ENCODE measurements around the gene RALY.

RALY gene

DNA sequence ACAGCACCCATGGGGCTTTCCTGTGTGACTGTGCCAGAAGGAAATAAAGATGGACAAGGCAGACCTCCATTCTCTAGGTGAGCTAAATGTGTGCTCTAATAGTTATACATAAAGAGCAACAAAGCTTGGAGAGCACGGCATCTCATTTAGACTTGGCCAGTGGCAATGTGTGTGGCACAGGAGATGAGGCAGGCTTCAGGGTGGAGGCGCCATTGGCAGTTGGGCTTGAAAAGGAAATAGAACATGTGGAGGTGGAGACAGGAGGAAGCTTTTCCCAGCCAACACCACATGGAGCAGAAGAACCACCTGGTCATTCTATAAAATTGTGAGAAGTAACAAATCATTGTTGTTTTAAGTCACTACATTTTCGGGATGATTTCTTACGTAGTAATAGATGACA is 3.6 kb upstream of the RALY start:
- no peak for DNase-seq

DNA sequence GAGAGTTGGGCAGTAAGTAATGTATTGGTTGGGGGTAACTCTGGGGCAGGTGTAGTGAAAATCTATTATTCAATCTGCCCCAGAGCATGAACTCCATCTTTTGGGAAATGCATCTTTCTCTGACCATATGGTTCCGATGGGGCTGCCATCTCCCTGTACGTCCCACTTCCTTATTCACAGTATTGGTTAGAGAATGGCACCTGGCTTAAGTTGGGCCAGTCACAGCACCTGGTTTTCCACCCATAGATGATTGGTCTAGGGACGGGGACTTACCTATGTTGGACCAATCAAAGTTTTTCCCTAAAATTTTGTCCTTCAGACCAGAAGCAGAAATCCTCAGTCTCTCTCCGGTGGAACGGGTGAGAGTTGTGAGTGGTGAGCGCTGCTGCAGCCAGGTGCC is 2.2 kb upstream of the RALY start:
- DNase-seq = no peak

DNA sequence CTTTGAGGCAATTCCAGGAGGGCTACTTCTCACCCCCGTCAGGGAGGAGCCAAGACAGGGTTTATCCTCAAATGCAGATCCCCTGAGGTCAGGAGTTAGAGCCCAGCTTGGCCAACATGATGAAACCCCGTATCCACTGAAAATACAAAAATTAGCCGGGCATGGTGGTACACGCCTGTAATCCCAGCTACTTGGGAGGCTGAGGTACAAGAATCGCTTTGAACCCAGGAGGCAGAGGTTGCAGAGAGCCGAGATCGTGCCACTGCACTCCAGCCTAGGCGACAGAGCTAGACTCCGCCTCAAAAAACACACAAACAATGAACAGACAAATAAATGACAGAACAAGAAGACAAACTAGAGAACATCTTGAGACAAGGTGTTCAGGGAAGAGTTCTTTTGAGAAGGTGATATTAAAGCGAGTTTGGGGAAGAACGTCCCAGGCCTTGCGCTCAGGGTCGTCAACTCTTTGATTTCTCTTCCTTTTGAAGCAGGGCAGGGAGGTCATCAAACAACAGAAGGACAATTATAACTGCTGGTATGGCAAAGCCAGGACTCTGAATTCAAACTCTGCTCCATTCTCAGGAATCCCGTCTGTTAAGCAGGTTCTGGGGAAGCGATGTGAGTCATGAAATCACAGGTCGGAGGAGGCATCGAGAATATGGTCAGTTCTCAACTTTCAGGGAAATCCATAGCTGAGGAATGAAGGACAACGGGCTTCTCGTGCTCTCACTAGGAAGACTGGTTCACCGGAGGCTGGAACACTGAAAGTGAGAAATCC is 1.4 kb upstream of the RALY start:
- DNase-seq = no peak

DNA sequence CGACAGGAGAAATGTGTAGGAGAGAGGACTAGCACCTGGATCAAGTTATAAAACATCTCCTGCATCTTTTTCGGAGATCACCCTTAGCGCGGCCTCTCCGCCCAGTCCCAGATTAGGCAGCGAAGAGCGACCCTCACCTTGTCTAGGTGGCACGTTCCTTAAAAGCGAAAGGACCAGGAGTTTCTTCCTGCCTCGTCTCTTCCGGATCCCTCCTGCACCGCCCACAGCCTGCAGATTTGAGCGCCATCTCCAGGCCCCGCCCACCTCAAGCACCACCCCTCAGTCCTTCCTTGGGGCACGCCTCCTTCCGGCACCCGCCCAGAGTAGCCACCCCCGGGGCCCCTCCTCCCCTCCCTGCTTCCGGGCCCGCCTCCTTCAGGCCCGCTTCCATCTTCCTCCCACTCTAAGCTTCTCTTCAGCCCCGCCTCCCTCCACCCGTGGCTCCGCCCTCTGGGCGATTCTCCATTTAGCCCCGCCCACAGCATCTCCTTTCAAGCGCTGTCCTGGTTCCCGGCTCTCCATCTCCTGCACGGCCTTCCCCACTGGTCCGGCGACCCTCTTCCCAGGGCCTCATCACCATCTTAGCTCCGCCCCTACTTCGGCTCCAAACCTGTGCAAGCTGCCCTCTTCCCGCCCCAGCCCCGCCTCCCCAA is 662 bp upstream of the RALY start:
- DNase-seq = peak; percentile 100

DNA sequence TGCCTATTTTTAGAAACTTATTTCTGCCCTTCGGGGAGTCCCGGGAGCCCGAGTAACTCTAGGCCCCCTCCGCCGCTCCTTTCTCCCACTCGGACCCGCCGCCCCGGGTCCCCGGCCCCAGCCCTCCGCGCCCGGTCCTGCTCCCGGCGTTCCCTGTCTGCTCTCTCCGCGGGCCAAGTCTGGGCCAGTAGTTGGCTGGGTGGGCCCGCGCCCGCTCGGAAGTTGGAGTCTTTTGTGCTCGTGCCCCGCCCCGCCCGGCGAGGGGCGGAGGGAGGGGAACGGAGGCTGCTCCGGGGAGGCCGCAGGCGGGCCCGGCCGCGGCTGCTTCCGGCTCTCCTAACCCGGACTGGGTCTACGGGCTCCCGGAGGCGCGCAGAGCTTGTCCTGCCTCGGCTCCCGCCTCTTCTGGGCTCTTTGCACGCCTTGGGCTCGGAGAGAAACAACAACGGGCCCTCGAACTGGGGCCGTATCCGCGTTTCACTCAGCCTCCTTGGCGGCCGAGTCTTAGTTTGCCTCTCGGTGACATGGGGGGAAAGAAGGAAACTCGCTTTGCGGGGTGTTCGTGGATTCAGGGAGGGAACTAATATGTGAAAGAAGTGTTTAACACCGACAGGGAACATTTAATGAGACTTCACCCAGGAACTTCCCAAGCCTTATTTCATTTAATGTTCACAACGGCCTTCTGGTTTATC is 657 bp downstream of the RALY start:
- DNase-seq = peak; percentile 90

DNA sequence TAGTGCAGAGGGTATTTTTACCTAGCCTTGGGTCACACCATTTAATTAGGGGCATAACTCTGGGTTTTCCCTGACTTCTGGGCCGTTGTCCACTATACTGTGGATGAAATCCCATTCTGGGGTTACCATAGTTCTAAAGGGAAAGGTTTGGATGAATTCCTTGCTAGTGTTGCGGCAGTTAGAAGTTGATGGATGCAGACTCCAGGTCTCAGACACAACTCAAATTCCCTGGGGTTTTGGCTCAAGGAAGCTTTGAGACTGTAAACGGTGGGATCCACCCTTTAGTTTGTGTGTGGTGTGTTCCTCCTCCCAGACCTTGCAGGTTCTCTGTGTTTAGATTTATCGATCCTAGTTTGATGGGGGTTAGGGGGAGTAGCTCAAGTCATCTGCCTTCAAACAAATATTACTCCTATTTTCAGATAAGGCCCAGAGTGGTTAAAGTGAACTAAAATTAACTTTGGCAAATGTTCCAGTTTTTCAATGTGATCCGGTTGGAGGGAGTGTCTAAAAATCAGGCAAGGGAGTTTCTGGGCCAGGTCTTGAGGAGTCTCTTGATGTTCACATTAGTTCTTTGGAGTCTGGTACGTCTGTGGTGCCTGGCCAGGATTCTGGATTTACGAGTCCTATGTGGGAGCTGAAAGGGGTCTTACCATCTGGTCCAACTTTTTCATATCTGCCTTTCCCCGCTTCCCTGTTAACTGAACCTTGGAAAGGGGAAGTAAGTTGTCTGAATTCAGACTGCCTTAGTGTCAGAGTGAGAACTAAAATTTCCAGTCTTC is 1.5 kb downstream of the RALY start:
- no peak for DNase-seq

DNA sequence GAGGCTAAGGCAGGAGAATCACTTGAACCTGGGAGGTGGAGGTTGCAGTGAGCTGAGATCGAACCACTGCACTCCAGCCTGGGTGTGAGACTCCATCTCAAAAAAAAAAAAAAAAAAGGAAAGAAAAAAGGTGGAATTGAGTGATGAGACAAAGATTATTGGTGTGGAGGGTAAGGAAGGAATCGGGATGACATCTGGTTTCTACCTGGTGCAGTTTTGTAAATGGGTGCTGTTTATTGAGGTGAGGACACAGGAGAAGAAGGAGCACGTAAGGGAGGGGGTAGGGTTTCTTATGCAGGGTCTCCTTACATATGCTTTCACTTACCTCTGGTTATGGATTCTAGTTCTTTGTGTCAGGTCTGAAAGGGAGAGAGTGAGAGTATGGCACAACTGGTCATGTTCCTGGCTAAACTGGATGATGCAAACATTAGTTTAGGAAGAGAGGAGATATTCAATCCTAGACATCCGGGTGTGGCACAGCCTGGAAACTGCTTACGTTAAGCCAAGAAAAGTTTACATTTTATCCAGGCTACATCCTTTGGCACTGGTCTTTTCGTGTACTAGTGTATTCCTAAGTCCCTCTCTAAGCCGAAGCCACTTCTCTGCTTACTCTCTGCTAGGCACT is 5.4 kb downstream of the RALY start:
- no peak for DNase-seq

DNA sequence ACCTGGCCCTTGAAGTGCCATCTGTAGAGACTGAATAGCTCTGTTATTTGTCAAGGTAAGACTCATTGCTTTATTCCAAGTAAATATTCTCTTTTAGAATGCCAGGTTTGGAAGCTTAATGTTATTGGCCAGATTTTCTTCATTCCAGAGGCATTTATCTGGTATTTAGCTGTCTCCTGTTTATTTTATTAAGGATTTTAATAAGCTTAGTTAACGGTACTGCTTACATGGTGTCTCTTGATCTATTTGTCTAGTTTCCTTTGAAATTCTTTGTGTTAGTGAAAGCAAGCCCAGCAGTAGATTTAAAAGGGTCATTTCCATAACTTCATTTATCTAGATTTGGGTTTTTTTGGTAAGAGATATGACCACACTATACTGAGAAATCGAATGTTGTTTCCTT is 7.7 kb downstream of the RALY start:
- DNase-seq = no peak

DNA sequence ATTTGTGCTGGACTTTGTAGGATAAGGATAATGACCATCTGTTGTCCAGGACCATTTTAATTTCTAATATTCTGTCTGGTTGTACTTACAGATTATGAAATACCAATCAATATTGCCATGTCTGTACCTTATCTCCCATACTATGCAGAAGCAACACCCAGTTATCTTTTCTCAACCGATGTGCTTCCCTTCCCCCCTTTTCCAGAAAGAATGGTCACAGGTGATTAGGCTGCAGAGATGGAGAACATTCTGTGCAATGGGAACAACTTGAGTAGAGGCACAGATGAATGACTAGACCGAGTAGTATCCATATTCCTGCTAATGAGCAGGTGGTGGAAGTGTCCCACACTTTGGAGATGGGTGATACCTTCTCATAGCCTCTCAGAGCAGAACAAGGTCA is 10.5 kb downstream of the RALY start:
- no peak for DNase-seq

DNA sequence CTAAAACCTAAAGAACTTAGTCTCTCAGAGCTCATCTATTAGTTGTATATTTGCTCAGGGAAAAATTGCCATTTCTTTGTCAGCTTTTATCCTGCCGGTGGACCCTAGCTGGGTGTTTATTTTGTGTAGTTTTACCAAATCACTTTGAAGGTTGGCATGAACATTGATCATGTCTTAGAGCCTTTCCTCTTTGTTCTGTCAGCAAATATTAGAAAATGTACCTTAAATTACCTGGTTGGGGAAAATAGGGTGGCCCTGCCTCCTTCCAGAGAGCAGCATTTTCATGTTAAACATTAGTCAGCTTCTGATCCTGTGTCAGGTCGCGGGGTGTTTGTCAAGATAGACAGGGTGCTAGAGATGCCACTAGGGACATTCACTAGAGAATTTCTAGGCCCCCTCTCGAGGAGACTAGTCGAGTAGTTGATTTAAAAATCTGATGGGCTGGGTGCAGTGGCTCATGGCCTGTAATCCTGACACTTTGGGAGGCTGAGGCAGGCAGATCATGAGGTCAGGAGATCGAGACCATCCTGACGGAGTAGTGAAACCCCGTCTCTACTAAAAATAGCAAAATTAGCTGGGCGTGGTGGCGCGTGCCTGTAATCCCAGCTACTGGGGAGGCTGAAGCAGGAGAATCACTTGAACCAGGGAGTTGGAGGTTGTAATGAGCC is 11.2 kb downstream of the RALY start:
- no peak for DNase-seq

DNA sequence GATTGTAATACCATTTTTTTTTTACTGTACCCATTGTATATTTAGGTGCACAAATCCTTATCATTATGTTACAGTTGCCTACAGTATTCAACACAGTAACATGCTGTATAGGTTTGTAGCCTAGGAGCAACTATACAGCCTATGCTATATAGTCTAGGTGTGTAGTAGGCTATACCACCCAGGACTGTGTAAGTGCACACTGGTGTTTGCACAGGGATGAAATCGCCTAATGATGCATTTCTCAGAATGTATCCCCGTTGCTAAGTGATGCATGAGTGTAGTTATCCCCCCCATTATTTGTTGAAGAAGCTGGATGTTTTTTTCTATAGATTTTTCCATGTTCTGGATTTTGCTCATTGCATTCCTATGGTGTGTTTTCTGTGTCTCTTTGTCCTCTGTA is 12.9 kb downstream of the RALY start:
- no peak for DNase-seq

DNA sequence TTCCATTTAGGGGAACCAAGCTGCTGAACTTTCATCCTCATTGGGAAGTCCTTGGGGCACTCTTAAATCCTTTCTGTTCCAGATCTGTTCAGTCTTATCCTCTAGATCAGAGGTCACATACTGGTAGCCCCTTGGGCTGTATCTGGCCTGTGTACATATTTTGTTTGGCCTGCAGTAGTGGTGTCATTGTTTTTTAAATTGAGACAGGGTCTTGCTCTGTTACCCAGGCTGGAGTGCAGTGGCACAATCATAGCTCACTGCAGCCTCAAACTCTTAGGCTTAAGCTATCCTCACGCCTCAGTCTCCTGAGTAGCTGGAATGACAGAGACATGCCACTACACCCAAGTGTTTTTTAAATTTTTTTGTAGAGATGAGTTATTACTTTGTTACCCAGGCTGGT is 14.8 kb downstream of the RALY start:
- no peak for DNase-seq

DNA sequence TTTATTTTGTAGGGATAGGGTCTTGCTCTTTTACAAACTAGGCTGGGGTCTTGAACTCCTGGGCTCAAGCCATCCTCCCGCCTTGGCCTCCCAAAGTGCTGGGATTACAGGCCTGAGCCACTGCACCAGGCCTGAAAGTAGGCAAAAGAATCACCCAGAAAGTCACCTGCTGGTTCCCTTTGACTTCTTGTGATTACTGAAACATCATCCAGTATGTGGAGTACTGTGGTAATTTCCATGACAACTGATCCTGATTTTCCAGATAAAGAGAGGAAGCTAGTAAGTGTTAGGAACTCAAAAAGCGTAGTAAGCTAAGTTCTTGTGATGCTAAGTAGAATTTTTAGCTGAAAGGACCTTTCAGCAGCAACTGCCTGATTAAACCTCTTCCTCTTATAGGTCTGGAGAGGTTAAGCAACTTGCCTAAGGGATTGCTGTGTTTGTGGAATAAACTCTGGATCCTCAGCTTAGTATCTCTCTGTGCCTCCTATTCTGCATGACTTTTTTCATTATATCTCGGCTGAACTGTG is 16.8 kb downstream of the RALY start:
- DNase-seq = no peak

DNA sequence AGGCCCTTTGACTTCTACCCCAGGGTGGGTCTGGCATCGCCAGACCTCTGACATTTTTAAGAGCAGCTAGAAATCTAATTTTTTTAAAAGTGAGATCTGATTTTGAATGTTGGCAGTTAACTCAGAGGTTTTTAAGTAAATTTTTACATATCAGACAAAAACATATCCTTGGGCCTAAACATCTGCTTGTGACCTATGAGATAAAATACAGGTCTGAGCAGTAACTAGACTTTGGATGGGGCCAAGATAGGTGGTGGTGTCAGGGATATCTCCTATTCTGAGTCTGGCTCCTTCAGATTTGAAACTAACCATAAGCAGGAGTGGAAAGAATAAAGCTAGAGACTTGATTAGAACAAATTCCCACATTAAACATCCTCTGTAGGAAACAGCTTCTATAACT is 17.6 kb downstream of the RALY start:
- DNase-seq = no peak

DNA sequence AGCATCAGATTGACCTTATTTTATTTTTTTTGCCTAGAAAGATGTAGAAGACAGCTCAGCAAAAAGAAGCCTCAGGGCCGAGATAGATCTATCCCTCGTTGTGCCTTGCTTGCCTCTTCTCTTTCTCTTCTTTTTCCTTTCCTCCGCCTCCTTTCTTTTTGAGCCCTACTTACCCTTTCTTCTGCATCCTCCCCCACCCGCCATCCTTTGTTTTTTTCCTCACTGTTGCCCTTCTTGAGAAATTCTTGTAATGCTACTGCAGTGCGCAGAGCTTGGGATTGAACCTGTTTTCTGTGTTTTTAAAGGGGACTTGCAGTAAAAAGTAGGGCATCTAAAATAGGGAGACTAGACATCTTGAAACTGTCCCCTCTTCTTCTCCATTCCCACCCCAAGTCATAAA is 18.6 kb downstream of the RALY start:
- no peak for DNase-seq

DNA sequence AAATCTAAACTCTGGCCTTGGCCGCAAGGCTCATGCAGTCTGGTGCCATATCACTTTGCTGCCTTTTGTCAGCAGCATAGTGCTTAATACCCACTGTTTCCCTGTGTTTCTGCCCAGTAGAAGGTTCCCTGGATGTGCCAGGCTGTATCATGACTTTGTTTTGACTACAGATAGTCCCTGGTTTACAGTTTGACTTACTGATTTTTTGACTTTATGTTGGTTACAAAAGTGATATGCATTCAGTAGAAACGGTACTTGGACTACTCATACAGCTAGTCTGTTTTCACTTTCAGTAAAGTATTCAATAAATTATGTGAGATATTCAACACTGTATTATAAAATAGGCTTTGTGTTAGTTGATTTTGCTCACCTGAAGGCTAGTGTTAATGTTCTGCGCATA is 19.0 kb downstream of the RALY start:
- DNase-seq = no peak

DNA sequence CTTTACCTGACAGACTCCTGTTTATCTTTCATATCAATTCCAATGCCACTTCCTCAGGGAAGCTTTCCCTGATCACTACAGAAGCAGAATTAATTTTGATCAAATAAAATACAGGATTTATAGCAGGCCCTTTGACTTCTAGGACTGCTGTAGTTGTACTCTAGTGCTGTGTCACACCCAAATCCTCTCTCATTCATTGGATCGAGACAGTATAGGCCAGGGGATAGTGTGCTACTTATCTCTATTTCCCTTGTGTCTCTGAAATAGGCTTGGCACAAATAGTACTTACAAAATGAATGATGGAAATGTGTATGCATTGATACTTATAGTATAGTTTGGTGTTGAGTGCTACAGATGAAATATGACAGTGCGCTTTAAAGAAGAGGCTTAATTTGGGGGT is 19.8 kb downstream of the RALY start:
- DNase-seq = no peak

DNA sequence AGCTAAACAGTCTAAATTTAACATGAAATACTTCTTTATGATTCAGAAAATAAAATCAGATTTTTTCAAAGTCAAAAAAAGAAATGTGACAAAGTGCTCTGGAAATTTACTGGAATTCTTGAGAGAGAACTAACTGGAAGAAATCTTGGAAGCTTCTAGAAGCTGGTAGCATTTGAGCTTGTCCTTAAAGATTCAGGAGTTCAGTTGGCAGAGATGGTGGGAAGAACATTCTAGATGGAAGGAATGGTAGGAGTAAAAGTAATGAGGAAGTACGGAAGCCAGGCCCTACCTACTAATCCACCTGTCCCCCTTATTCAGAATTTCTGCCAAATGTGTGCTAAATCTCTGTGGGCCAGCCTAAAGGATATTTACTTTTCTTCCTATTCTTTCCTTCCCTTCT is 21.2 kb downstream of the RALY start:
- DNase-seq = no peak

DNA sequence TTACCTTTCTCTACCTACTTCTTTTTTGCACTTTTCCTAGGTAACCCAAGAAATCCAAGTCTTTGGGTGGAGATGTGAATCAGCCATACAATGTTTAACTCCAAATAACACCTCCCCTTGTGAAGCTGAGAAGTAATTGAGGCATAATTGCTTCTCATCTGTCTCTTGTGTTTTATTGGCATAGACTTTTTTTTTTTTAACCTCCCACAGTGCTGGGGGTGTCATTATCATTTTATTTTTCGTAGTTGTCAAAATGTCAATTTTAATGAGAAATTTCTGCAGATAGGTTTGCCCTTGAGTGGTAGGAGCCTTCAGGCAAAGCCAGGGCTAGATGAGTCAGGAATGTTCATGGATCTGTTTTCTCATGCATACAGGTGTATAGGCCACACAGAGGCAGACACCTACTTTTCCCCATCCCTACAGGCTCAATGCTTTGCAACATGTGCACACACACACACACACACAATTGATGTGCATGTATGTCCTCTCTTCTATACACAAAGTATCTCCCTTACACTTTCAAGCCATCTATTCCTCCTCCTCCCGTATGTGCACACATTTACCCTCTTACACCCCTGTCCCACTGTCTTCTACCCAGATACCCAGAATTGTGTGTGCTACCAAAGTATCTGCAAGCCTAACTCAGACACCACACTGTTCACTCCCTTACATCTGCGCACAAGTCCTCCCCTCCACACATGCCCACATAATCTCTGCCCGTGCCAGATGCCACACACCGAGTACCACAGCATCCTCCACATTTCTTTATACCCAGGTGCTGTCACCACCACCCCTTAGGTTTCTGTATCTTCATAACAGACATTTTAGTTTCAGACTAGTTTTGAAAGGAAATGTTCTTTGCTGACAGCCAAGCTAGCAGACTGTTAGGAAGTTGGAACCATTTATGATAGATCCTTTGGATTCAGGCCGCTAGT is 22.0 kb downstream of the RALY start:
- DNase-seq = no peak

DNA sequence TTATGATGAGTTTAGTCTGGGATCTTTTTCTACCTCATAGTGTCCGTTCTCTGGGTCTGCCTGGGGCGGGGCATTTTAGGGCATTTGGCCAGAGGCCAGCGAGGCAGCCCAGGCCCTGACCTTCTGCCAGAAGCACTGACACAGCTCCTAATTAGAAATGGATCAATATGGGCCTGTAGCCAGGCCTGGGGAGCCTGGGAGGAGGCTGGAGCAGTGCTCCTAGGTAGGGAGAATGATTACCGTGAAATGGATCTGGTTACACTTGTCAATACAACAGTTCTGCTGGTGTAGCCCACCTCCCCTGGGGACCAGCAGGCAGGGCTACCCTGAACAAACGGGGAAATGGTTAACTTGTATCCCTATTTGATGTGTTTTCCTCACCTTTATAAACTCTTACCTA is 23.0 kb downstream of the RALY start:
- DNase-seq = no peak

DNA sequence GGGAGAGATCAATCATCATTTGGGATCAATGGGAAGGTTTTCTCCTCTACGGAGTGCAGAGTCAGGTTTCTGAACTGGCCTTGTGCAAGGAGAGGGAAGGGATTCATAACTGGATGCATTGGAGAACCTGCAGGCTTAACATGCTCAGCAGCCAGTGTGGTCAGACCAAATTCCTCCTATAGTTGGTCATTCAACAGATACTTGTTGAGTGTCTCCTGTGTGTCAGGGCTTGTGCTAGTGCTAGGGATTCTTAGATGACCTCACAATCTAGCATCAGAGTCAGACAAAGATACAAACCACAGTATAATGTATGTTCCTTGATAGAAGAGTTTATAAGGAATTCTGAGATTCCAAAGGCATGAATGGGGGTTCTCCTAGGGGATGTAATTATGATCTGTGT is 23.9 kb downstream of the RALY start:
- no peak for DNase-seq

All from left hindlimb (tissue), 1 donor.